ENCODE data around the gene DUSP8.
"Not testable (repeated sequence)": the region's sequence is repeated elsewhere in the genome, so short reads cannot be mapped to it uniquely, and the experiment has no call there.

Gene DUSP8

GRCh38 chr11:1519028-1520010 lies 52.8 kb downstream of the DUSP8 start:
- H3K4me1 ChIP-seq (ENCODE audit: control insufficient read depth, insufficient read depth, low read length), result peaks cover 14% of the 10 kb centered on the region
- no peaks in the 10 kb centered on the region for H3K9me3 ChIP-seq (ENCODE audit: control insufficient read depth, low read length)
- H3K36me3 ChIP-seq (ENCODE audit: control insufficient read depth, insufficient read depth, low read length), result no peaks in the 10 kb centered on the region
- no peak overlapping the region for H3K9ac ChIP-seq (ENCODE audit: low read length)
- H3K4me3 ChIP-seq (ENCODE audit: low read length), result no peak overlapping the region
- no peaks in the 10 kb centered on the region for H3K27me3 ChIP-seq (ENCODE audit: control insufficient read depth, insufficient read depth, low read length)

DNA sequence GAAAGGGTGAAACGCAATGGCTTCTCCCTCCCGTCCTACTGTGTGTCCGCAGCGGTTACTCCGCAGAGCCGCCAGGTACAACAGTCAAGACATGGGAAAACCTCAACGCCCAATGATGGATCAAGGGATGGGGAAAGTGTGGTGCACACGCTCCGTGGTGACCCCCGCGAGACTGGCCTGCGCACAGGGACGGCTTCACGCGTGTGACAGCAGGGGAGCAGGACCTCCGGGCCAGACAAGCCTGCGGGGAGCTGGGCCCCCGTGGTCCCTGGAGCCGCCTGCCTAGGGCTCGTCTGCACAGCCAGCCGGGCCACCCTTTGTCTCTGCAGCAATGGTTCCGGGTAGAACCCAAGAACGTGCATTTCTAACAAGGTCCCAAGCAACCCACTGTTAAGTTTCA lies 53.8 kb downstream of the DUSP8 start:
- H3K36me3 ChIP-seq (ENCODE audit: control insufficient read depth, insufficient read depth, low read length), result no peaks in the 10 kb centered on the region
- no peak overlapping the region for H3K4me3 ChIP-seq (ENCODE audit: low read length)
- H3K9me3 ChIP-seq (ENCODE audit: control insufficient read depth, low read length), result no peaks in the 10 kb centered on the region
- H3K9ac ChIP-seq (ENCODE audit: low read length), result no peak overlapping the region
- H3K4me1 ChIP-seq (ENCODE audit: control insufficient read depth, insufficient read depth, low read length), result peaks cover 14% of the 10 kb centered on the region
- no peaks in the 10 kb centered on the region for H3K27me3 ChIP-seq (ENCODE audit: control insufficient read depth, insufficient read depth, low read length)

GRCh38 chr11:1517117-1518005 lies 54.7 kb downstream of the DUSP8 start:
- no peak overlapping the region for H3K4me3 ChIP-seq (ENCODE audit: low read length)
- H3K9me3 ChIP-seq (ENCODE audit: control insufficient read depth, low read length), result no peaks in the 10 kb centered on the region
- no peak overlapping the region for H3K9ac ChIP-seq (ENCODE audit: low read length)
- H3K36me3 ChIP-seq (ENCODE audit: control insufficient read depth, insufficient read depth, low read length), result no peaks in the 10 kb centered on the region
- no peaks in the 10 kb centered on the region for H3K27me3 ChIP-seq (ENCODE audit: control insufficient read depth, insufficient read depth, low read length)
- H3K4me1 ChIP-seq (ENCODE audit: control insufficient read depth, insufficient read depth, low read length), result peaks cover 14% of the 10 kb centered on the region

GRCh38 chr11:1516273-1517067 lies 55.6 kb downstream of the DUSP8 start:
- Histone ChIP-seq H3K4me1 (ENCODE audit: control insufficient read depth, insufficient read depth, low read length) (peaks cover 14% of the 10 kb centered on the region), H3K9me3 (ENCODE audit: control insufficient read depth, low read length) (no peaks in the 10 kb centered on the region), H3K36me3 (ENCODE audit: control insufficient read depth, insufficient read depth, low read length) (no peaks in the 10 kb centered on the region), H3K9ac (ENCODE audit: low read length) (no peak overlapping the region), H3K27me3 (ENCODE audit: control insufficient read depth, insufficient read depth, low read length) (no peaks in the 10 kb centered on the region), H3K4me3 (ENCODE audit: low read length) (no peak overlapping the region)

- no peak overlapping the region for H3K4me3 ChIP-seq (ENCODE audit: low read length)
- peaks cover 14% of the 10 kb centered on the region for H3K4me1 ChIP-seq (ENCODE audit: control insufficient read depth, insufficient read depth, low read length)
- H3K27me3 ChIP-seq (ENCODE audit: control insufficient read depth, insufficient read depth, low read length), result no peaks in the 10 kb centered on the region
- no peak overlapping the region for H3K9ac ChIP-seq (ENCODE audit: low read length)
- H3K9me3 ChIP-seq (ENCODE audit: control insufficient read depth, low read length), result no peaks in the 10 kb centered on the region
- H3K36me3 ChIP-seq (ENCODE audit: control insufficient read depth, insufficient read depth, low read length), result no peaks in the 10 kb centered on the region
Measured at GRCh38 chr11:1515082-1516060, 56.7 kb downstream of the DUSP8 start.

- no peak overlapping the region for H3K4me3 ChIP-seq (ENCODE audit: low read length)
- no peak overlapping the region for H3K9ac ChIP-seq (ENCODE audit: low read length)
- no peaks in the 10 kb centered on the region for H3K27me3 ChIP-seq (ENCODE audit: control insufficient read depth, insufficient read depth, low read length)
- no peaks in the 10 kb centered on the region for H3K9me3 ChIP-seq (ENCODE audit: control insufficient read depth, low read length)
- no peaks in the 10 kb centered on the region for H3K36me3 ChIP-seq (ENCODE audit: control insufficient read depth, insufficient read depth, low read length)
- H3K4me1 ChIP-seq (ENCODE audit: control insufficient read depth, insufficient read depth, low read length), result peaks cover 14% of the 10 kb centered on the region
Measured at GRCh38 chr11:1514336-1515061, 57.6 kb downstream of the DUSP8 start.

DNA sequence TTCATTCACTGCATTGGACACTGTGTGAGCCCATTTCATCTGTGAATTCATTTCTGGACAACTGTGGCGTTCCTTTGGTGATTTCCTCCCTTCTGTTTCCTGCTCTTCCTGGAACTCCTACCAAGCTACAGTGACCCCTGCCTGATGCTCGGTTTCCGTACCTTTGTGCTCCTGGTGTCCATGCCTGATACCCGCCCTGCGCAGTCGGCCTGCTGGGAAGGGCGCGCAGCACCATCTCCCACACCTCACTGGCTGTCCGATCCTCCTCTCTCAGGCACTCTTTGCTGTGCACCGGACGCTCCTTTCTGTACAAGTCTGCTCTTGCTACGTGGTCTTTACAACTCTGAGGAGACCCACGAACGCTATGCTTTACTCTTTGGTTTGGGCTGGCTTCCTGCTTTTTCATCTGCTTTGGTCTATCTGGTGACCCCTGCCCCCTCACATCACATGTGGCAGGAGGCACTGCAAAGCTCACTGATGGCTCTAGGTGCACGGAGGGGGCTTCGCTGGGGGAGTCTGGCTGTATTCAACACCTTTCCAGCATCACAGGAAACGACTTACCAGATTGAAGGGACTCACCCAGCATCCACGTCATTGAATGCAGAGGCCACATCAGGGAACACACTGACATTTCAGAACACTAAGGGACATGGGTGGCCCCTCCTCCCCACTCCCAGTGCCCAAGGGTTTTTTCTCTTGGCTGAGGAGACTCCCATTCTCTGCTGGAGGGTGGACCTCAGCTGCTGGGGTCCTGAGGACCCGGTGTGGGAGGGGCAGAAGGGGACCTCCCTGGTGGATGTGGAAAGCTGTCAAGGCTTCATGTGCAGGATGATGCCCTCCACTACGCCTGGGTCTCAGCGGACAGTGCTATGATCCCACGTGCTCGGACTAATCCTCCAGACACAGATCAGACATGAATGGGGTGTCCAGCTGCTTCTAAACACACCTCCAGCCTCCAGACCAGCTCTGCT lies 58.5 kb downstream of the DUSP8 start:
- Histone ChIP-seq H3K9me3 (ENCODE audit: control insufficient read depth, low read length) (no peaks in the 10 kb centered on the region), H3K4me1 (ENCODE audit: control insufficient read depth, insufficient read depth, low read length) (peaks cover 14% of the 10 kb centered on the region), H3K9ac (ENCODE audit: low read length) (no peak overlapping the region), H3K36me3 (ENCODE audit: control insufficient read depth, insufficient read depth, low read length) (no peaks in the 10 kb centered on the region), H3K4me3 (ENCODE audit: low read length) (no peak overlapping the region), H3K27me3 (ENCODE audit: control insufficient read depth, insufficient read depth, low read length) (no peaks in the 10 kb centered on the region)

DNA sequence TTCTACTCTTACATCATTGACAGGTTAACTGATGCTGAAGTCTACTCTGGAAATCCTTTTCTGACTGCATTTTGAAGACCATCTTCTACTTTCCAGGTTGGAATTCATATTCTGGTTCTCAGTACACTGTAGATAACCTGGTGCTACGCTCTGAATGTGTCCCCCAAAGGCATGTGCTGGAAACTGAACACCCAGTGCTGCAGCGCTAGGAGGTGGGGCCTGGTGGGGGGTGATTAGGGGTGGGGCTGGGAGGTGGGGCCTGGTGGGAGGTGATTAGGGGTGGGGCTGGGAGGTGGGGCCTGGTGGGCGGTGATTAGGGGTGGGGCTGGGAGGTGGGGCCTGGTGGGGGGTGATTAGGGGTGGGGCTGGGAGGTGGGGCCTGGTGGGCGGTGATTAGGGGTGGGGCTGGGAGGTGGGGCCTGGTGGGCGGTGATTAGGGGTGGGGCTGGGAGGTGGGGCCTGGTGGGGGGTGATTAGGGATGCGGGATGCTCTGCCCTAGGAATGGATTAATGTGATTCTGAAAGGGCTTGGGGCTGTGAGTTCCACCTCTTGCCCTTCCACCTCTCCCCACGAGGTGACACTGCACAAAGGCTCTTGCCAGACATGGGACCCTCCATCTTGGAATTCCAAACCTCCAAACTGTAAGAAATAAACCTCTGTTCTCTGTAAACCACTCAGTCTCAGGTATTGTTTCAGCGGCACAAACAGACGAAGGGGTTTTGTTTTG lies 59.4 kb downstream of the DUSP8 start:
- not testable (repeated sequence) for H3K9me3 ChIP-seq (ENCODE audit: control insufficient read depth, low read length); H3K27me3 ChIP-seq (ENCODE audit: control insufficient read depth, insufficient read depth, low read length); H3K9ac ChIP-seq (ENCODE audit: low read length); H3K4me3 ChIP-seq (ENCODE audit: low read length); H3K36me3 ChIP-seq (ENCODE audit: control insufficient read depth, insufficient read depth, low read length)
- peaks cover 14% of the 10 kb centered on the region for H3K4me1 ChIP-seq (ENCODE audit: control insufficient read depth, insufficient read depth, low read length)

- Histone ChIP-seq H3K4me1 (ENCODE audit: control insufficient read depth, insufficient read depth, low read length) (peaks cover 14% of the 10 kb centered on the region), H3K9me3 (ENCODE audit: control insufficient read depth, low read length) (no peaks in the 10 kb centered on the region), H3K27me3 (ENCODE audit: control insufficient read depth, insufficient read depth, low read length) (no peaks in the 10 kb centered on the region), H3K36me3 (ENCODE audit: control insufficient read depth, insufficient read depth, low read length) (no peaks in the 10 kb centered on the region), H3K4me3 (ENCODE audit: low read length) (no peak overlapping the region), H3K9ac (ENCODE audit: low read length) (no peak overlapping the region)
Measured at GRCh38 chr11:1511937-1512496, 60.1 kb downstream of the DUSP8 start.
